ENCODE results near the gene CCDC88B. TPM values are rescaled to one million over a fixed set of nuclear protein-coding genes. Genes with fewer than 3 reads are reported as not detected.
"Not testable (repeated sequence)": the region's sequence is repeated elsewhere in the genome, so short reads cannot be mapped to it uniquely, and the experiment has no call there.

The CCDC88B gene
- polyA plus RNA-seq, 3 donors: 1.7 to 2.0 (median 1.8) TPM

- no peak for DNase-seq (ENCODE audit: low read depth in 3 of 3, low spot score in 2 of 3)
Observed at GRCh38 chr11:64318766-64319761, 20.9 kb upstream of the CCDC88B start.

GRCh38 chr11:64320556-64320955 is 19.4 kb upstream of the CCDC88B start:
- DNase-seq (ENCODE audit: low read depth in 3 of 3, low spot score in 2 of 3): no peak

- DNase-seq (ENCODE audit: low read depth in 3 of 3, low spot score in 2 of 3): no peak
Observed at GRCh38 chr11:64321026-64321425, 19.0 kb upstream of the CCDC88B start.

- DNase-seq (ENCODE audit: low read depth in 3 of 3, low spot score in 2 of 3): no peak
Observed at GRCh38 chr11:64321533-64321932, 18.5 kb upstream of the CCDC88B start.

GRCh38 chr11:64322925-64323260 is 17.1 kb upstream of the CCDC88B start:
- DNase-seq (ENCODE audit: low read depth in 3 of 3, low spot score in 2 of 3): no peak

- DNase-seq (ENCODE audit: low read depth in 3 of 3, low spot score in 2 of 3): no peak
Observed at GRCh38 chr11:64323373-64323772, 16.6 kb upstream of the CCDC88B start.

GRCh38 chr11:64323984-64324383 is 16.0 kb upstream of the CCDC88B start:
- not testable (repeated sequence) for DNase-seq (ENCODE audit: low read depth in 3 of 3, low spot score in 2 of 3)

- DNase-seq (ENCODE audit: low read depth in 3 of 3, low spot score in 2 of 3): no peak
Observed at GRCh38 chr11:64324692-64325469, 15.1 kb upstream of the CCDC88B start.

GRCh38 chr11:64327375-64327774 is 12.6 kb upstream of the CCDC88B start:
- no peak for DNase-seq (ENCODE audit: low read depth in 3 of 3, low spot score in 2 of 3)

GRCh38 chr11:64327993-64328392 is 12.0 kb upstream of the CCDC88B start:
- no peak for DNase-seq (ENCODE audit: low read depth in 3 of 3, low spot score in 2 of 3)

GRCh38 chr11:64330888-64331287 is 9.1 kb upstream of the CCDC88B start:
- DNase-seq (ENCODE audit: low read depth in 3 of 3, low spot score in 2 of 3): no peak

GRCh38 chr11:64331569-64332371 is 8.2 kb upstream of the CCDC88B start:
- DNase-seq (ENCODE audit: low read depth in 3 of 3, low spot score in 2 of 3): no peak

GRCh38 chr11:64333556-64333955 is 6.4 kb upstream of the CCDC88B start:
- no peak for DNase-seq (ENCODE audit: low read depth in 3 of 3, low spot score in 2 of 3)

GRCh38 chr11:64334764-64335735 is 5.0 kb upstream of the CCDC88B start:
- DNase-seq (ENCODE audit: low read depth in 3 of 3, low spot score in 2 of 3): no peak

GRCh38 chr11:64337538-64338249 is 2.3 kb upstream of the CCDC88B start:
- no peak for DNase-seq (ENCODE audit: low read depth in 3 of 3, low spot score in 2 of 3)

GRCh38 chr11:64338716-64339115 is 1.3 kb upstream of the CCDC88B start:
- DNase-seq (ENCODE audit: low read depth in 3 of 3, low spot score in 2 of 3): no peak

- DNase-seq (ENCODE audit: low read depth in 3 of 3, low spot score in 2 of 3): no peak
Observed at GRCh38 chr11:64339286-64339685, 718 bp upstream of the CCDC88B start.

GRCh38 chr11:64340671-64341335 is 799 bp downstream of the CCDC88B start:
- DNase-seq (ENCODE audit: low read depth in 3 of 3, low spot score in 2 of 3): no peak

GRCh38 chr11:64341429-64341828 is 1.4 kb downstream of the CCDC88B start:
- DNase-seq (ENCODE audit: low read depth in 3 of 3, low spot score in 2 of 3): no peak
